ENCODE results near the gene SCNN1B.

DNA sequence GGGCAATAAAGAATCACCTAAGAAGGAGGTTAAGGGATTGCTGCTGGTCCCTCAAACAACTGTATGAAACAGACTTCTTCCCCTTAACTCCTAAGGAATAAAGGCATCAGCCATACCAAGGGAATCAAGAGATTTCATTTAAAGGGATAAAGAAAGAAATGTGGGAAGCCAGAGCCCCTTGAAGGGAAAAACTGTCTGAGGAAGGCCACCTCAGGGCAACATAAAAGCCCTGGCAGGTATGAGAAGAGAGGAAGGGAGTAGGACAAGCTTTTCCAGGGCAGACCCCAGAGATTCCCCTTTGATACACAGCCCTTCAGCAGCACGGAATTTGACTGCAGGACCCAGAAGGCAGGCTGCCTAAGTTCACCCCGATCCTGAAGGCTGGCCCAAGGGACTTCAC lies 107.4 kb downstream of the SCNN1B start:
- TF ChIP-seq, protein P1, sequence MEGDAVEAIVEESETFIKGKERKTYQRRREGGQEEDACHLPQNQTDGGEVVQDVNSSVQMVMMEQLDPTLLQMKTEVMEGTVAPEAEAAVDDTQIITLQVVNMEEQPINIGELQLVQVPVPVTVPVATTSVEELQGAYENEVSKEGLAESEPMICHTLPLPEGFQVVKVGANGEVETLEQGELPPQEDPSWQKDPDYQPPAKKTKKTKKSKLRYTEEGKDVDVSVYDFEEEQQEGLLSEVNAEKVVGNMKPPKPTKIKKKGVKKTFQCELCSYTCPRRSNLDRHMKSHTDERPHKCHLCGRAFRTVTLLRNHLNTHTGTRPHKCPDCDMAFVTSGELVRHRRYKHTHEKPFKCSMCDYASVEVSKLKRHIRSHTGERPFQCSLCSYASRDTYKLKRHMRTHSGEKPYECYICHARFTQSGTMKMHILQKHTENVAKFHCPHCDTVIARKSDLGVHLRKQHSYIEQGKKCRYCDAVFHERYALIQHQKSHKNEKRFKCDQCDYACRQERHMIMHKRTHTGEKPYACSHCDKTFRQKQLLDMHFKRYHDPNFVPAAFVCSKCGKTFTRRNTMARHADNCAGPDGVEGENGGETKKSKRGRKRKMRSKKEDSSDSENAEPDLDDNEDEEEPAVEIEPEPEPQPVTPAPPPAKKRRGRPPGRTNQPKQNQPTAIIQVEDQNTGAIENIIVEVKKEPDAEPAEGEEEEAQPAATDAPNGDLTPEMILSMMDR (IDR thresholded peaks at IDR 0.05): no peak
- TF ChIP-seq POLR2A (IDR thresholded peaks at IDR 0.05): no peak

Data from body of pancreas (tissue), 4 donors.